ENCODE measurements around the gene TMEM150B. TPM values are rescaled to one million over a fixed set of nuclear protein-coding genes. Genes with fewer than 3 reads are reported as not detected.

Gene TMEM150B
- total and polyA plus RNA-seq, 2 experiments from 2014 or later: 0.29 TPM; not detected in 1

- TF ChIP-seq ZNF462 (CRISPR knock-in tag; IDR thresholded peaks at IDR 0.05) (no peak), JUNB (IDR thresholded peaks at IDR 0.05; ENCODE audit: unreplicated experiment) (no peak), STAT1 (IDR thresholded peaks at IDR 0.05; ENCODE audit: unreplicated experiment) (no peak), POLR2AphosphoS5 (IDR thresholded peaks at IDR 0.05; ENCODE audit: low read depth) (no peak), CREB1 (CRISPR knock-in tag; IDR thresholded peaks at IDR 0.05; ENCODE audit: low read depth) (no peak), ETS1 (IDR thresholded peaks at IDR 0.05) (no peak), CTCF (conservative IDR thresholded peaks at IDR 0.05; ENCODE audit: low read depth in 2 of 2) (no peak)
Measured at GRCh38 chr19:55336101-55336500, 11.0 kb upstream of the TMEM150B start (continued).

Data from GM23338 (cell line).